Measurements from ENCODE around the gene AMFR.

The AMFR gene

DNA sequence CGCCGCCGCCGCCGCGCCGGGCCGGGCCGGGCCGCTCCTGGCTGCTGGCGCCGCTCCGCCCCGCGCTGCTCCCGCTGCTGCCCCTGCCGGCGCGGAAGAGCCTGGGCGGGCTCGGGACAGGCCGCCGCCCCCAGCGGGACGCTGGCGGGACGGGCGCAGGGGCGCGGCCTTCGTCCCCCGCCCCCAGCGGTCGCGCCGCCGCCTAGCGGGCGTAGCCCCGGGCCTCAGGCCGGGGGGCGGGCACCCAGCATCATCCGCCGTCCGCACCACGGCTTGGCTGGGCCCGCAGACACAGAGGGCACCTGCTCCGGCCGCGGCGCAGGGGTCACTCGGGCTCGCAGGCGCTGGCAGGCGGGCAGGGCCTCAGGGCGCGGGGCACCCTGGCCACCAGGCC lies at the start of gene AMFR:
Gene AMFR, minus strand, starts transcription at position 107 of the 394 bp plus-strand sequence. CDS start 218 bp downstream, outside the sequence.
- CTCF ChIA-PET = no interaction called here
- peak within 1 kb of the TSS; percentile 79 for H3K27ac ChIP-seq
- peak; percentile 78 for DNase-seq (ENCODE audit: low spot score)
- TF ChIP-seq CTCF (conservative IDR thresholded peaks at IDR 0.05; ENCODE audit: low read depth) = peak; percentile 70
- POLR2A ChIA-PET (ENCODE audit: low non-redundant PET) = no interaction called here

DNA sequence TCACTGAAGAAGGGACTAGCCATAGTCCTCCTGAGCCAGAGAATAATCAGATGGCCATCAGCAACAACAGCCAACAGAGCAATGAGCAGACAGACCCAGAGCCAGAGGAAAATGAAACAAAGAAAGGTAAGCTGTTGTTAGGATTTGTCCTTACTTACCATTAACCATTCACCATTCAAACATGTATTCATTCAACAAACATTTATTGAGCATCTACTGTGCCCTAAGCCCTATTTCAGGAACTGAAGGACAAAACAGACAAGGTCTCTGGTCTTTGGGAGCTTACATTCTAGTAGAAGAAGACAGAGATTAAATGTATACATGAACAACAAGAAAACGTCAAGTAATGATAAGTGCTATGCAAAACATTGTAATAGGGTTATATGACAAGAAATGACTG lies 45.3 kb upstream of the AMFR start:
- TF ChIP-seq CTCF (conservative IDR thresholded peaks at IDR 0.05; ENCODE audit: low read depth) = no peak
- no peak overlapping the region for H3K27ac ChIP-seq
- no peak for DNase-seq (ENCODE audit: low spot score)
- ChIA-PET POLR2A (ENCODE audit: low non-redundant PET) (no interaction called here), CTCF (no interaction called here)

GRCh38 chr16:56470232-56470631 lies 44.9 kb upstream of the AMFR start:
- no peak for TF ChIP-seq CTCF (conservative IDR thresholded peaks at IDR 0.05; ENCODE audit: low read depth)
- CTCF ChIA-PET = no interaction called here
- POLR2A ChIA-PET (ENCODE audit: low non-redundant PET) = no interaction called here
- DNase-seq (ENCODE audit: low spot score) = peak; percentile 36
- no peak overlapping the region for H3K27ac ChIP-seq

GRCh38 chr16:56469748-56470147 lies 44.4 kb upstream of the AMFR start:
- ChIA-PET CTCF (no interaction called here), POLR2A (ENCODE audit: low non-redundant PET) (no interaction called here)
- DNase-seq (ENCODE audit: low spot score) = no peak
- no peak overlapping the region for H3K27ac ChIP-seq
- TF ChIP-seq CTCF (conservative IDR thresholded peaks at IDR 0.05; ENCODE audit: low read depth) = no peak

GRCh38 chr16:56468800-56469199 lies 43.5 kb upstream of the AMFR start:
- H3K27ac ChIP-seq = no peak overlapping the region
- ChIA-PET CTCF (no interaction called here), POLR2A (ENCODE audit: low non-redundant PET) (no interaction called here)
- TF ChIP-seq CTCF (conservative IDR thresholded peaks at IDR 0.05; ENCODE audit: low read depth) = no peak
- DNase-seq (ENCODE audit: low spot score) = no peak

DNA sequence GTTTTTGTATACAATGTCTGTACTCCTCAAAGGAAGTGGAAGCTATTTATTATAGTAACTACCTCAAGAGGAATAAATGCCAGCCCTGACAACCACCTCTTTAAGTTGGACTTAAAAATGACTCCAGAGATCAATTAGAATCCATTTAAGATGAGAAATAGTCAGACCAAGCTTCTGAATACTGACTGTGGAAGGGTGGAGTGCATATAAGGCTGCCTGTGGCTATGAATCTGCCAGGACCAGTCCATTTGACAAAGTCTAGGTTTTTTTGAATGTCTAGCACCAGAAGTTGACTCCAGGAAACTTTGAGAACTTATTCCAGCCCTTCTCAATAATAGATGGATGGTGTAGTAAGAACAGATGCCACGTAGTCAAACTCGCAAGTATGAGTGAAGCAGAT lies 41.0 kb upstream of the AMFR start:
- DNase-seq (ENCODE audit: low spot score) = no peak
- CTCF ChIA-PET = interaction anchor here (0.8 kb wide), 2 partner anchors 13 to 14 kb away, joined by 3 read pairs; no protein-coding TSS in a partner anchor
- POLR2A ChIA-PET (ENCODE audit: low non-redundant PET) = no interaction called here
- no peak for TF ChIP-seq CTCF (conservative IDR thresholded peaks at IDR 0.05; ENCODE audit: low read depth)
- H3K27ac ChIP-seq = no peak overlapping the region

GRCh38 chr16:56463153-56463552 lies 37.8 kb upstream of the AMFR start:
- no peak for DNase-seq (ENCODE audit: low spot score)
- ChIA-PET POLR2A (ENCODE audit: low non-redundant PET) (no interaction called here), CTCF (interaction anchor here (0.7 kb wide), 2 partner anchors 72 to 103 kb away, joined by 4 to 5 read pairs; no protein-coding TSS in a partner anchor)
- no peak for TF ChIP-seq CTCF (conservative IDR thresholded peaks at IDR 0.05; ENCODE audit: low read depth)
- no peak overlapping the region for H3K27ac ChIP-seq

All from RWPE1 (cell line).